ENCODE measurements around the gene HYOU1. TPM values are rescaled to one million over a fixed set of nuclear protein-coding genes. Genes with fewer than 3 reads are reported as not detected.

The HYOU1 gene
- total RNA-seq, 4 donors from 2014 or later: 36.1 to 57.5 (median 52.7) TPM

DNA sequence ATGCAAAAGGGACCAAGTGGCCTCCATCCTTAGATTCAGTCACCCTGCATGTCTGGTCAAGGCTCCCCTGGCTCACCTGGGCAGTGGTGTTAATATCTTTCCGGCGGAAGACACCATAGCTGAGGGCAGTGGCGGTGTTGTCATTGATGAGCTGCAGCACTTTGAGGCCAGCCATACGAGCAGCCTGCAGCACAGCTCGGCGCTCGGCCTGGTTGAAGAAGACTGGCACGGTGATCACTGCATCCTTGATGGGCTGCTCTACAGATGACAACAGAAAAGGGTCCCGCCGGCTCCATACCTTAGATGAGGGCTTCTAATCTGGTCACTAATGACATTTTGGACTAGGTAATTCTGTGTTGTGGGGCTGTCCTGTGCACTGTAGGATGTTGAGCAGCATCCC, 2.6 kb downstream of the HYOU1 start:
- intact Hi-C loops (cut with DNase I): no loop called here
- Histone ChIP-seq H3K27ac (replicated peaks in 1 of 4) (no peak overlapping the region), H3K36me3 (peaks cover 46 to 60% (median 58%) of the 10 kb centered on the region in 4 donors), H3K4me1 (peaks cover 13 to 30% (median 25%) of the 10 kb centered on the region in 4 donors), H3K27me3 (no peaks in the 10 kb centered on the region), H3K9me3 (no peaks in the 10 kb centered on the region), H3K4me3 (no peak overlapping the region)
- no peak for DNase-seq (ENCODE audit: extremely low spot score)
- 94% methylated on average over 8 of the region's 10 CpGs for WGBS
- no peak for TF ChIP-seq POLR2A (IDR thresholded peaks at IDR 0.05; ENCODE audit: low read depth)
- no peak for TF ChIP-seq POLR2AphosphoS5 (IDR thresholded peaks at IDR 0.05)
- no peak for TF ChIP-seq EP300 (IDR thresholded peaks at IDR 0.05)
- TF ChIP-seq, protein P1, sequence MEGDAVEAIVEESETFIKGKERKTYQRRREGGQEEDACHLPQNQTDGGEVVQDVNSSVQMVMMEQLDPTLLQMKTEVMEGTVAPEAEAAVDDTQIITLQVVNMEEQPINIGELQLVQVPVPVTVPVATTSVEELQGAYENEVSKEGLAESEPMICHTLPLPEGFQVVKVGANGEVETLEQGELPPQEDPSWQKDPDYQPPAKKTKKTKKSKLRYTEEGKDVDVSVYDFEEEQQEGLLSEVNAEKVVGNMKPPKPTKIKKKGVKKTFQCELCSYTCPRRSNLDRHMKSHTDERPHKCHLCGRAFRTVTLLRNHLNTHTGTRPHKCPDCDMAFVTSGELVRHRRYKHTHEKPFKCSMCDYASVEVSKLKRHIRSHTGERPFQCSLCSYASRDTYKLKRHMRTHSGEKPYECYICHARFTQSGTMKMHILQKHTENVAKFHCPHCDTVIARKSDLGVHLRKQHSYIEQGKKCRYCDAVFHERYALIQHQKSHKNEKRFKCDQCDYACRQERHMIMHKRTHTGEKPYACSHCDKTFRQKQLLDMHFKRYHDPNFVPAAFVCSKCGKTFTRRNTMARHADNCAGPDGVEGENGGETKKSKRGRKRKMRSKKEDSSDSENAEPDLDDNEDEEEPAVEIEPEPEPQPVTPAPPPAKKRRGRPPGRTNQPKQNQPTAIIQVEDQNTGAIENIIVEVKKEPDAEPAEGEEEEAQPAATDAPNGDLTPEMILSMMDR (IDR thresholded peaks at IDR 0.05): no peak

DNA sequence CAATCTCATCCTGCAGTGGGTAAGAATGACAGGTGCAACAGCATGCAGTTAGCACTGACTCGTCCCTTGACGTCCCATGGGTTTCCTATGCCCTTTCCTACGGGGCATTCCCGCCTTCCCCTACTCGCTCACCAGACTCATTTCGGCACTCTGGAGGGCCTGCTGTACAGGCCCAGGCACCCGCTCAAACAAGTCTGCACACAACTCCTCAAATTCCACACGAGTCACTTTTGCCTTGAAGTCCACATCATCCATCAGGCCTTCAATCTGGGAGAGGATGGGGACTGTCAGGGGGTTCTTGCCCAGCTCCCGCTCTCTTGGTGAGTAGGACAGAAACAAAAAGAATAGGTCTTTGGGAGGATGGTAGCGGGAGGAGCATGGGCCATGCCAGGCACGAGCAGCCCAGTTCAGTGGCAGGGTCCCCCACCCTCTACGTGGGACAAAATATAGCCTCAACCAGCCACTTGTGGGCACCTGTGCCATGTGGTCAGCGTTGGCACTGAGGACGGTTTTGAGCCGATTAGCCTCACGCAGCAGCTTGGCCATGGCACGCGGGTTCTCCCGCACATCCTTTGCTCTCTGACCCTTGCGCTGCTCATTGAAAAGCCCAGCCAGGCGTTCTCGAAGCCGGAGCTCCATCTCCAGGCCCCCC, 4.7 kb downstream of the HYOU1 start:
- peaks cover 7 to 20% (median 15%) of the 10 kb centered on the region in 4 donors for H3K4me1 ChIP-seq
- H3K27ac ChIP-seq (replicated peaks in 1 of 4): no peak overlapping the region
- no peak for DNase-seq (ENCODE audit: extremely low spot score)
- 92% methylated on average over 21 of the region's 23 CpGs for WGBS
- no peak for TF ChIP-seq EP300 (IDR thresholded peaks at IDR 0.05)
- no peak for TF ChIP-seq POLR2A (IDR thresholded peaks at IDR 0.05; ENCODE audit: low read depth)
- no peak overlapping the region for H3K4me3 ChIP-seq
- H3K9me3 ChIP-seq: no peaks in the 10 kb centered on the region
- H3K27me3 ChIP-seq: no peaks in the 10 kb centered on the region
- peaks cover 67 to 82% (median 80%) of the 10 kb centered on the region in 4 donors for H3K36me3 ChIP-seq
- intact Hi-C loops (cut with DNase I): no loop called here

DNA sequence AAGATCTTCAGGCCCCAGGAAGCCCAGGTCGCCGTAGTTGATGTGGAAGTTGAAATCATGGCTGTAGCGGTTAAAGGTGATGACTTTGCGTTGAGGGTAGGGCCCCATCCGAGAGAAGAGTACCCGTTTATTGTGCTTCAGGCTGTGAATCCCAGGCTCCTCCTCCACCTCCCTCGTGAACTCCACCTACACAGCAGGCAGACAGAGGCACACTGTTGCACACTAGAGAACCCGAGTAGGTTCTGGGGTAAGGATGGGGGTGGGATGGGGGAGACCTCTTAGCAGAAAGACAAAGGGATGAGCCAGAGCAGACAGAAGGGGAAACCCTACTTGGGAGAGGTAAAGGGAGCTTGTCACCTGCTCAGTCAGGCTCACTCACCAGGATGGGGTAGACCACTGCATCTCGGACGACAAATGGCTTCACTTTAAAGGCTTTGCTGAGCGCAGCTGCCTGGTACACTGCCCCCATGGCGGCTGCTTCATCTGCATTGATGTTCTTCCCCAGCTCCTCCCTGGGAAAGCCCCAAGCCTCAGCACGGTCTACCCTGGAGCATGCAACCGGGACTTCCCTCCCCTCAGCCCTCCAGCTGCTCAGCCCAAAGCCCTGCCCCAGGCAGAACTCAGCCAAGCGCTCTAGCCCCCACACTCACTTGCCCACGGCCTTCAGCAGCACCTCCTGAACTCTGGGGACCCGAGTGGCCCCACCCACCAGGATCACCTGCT, 5.4 kb downstream of the HYOU1 start:
- intact Hi-C loops (cut with DNase I): no loop called here
- Histone ChIP-seq H3K27ac (replicated peaks in 1 of 4) (no peak overlapping the region), H3K9me3 (no peaks in the 10 kb centered on the region), H3K4me1 (peaks cover 7 to 20% (median 15%) of the 10 kb centered on the region in 4 donors), H3K4me3 (no peak overlapping the region), H3K27me3 (no peaks in the 10 kb centered on the region), H3K36me3 (peaks cover 72 to 89% (median 86%) of the 10 kb centered on the region in 4 donors)
- 89% methylated on average over 15 of the region's 17 CpGs for WGBS
- DNase-seq (ENCODE audit: extremely low spot score): no peak
- TF ChIP-seq POLR2AphosphoS5 (IDR thresholded peaks at IDR 0.05): no peak
- no peak for TF ChIP-seq EP300 (IDR thresholded peaks at IDR 0.05)
- TF ChIP-seq POLR2A (IDR thresholded peaks at IDR 0.05; ENCODE audit: low read depth): no peak

DNA sequence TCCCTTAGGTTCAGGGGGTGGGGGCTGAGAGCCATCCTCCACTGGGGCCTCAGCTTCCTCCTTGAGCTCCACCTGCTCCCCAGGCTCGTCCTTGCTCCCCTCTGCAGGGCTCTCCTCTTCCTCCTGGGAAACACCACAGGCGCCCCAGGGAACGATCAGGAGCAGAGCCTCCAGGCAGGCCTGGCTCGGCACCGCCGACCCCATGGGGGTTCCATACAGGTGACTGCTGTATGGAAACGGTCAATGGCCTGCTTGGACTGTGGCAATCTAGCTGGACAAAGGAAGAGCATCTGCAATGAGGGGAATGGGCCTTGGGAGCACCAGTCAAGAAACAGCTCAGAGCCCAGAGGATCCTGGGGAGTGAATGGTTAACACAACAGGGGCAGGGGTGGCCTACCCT, 7.9 kb downstream of the HYOU1 start:
- Histone ChIP-seq H3K4me1 (no peaks in the 10 kb centered on the region), H3K27me3 (no peaks in the 10 kb centered on the region), H3K4me3 (no peak overlapping the region), H3K9me3 (no peaks in the 10 kb centered on the region), H3K27ac (replicated peaks in 1 of 4) (no peak overlapping the region), H3K36me3 (peaks cover 72 to 98% (median 95%) of the 10 kb centered on the region in 4 donors)
- no peak for DNase-seq (ENCODE audit: extremely low spot score)
- WGBS: 97% methylated on average over 4 of the region's 7 CpGs
- TF ChIP-seq POLR2A (IDR thresholded peaks at IDR 0.05; ENCODE audit: low read depth) (no peak), POLR2AphosphoS5 (IDR thresholded peaks at IDR 0.05) (no peak), EP300 (IDR thresholded peaks at IDR 0.05) (no peak)
- TF ChIP-seq, protein P1 (IDR thresholded peaks at IDR 0.05): no peak
- intact Hi-C loops (cut with DNase I): no loop called here

DNA sequence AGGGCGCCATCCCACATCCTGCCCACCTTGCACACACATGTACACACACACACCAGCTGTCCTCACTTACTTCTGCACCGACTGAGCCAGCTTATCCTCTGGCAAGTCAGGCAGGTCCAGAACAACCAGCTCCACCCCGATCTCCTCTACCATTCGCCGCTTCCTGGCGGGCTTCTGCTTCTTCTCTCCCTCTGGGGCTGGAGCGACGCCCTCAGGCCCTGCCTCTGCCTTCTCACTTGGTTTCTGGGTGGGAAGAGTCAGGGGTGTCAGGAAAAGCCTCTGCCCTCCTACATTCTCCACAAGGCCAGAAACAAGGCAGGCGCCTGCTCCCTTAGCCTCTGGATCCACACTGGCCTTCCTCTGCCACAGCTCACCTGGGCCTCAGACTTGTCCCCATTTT, 8.4 kb downstream of the HYOU1 start:
- no peak for DNase-seq (ENCODE audit: extremely low spot score)
- H3K36me3 ChIP-seq: peaks cover 69 to 94% (median 91%) of the 10 kb centered on the region in 4 donors
- intact Hi-C loops (cut with DNase I): no loop called here
- no peak overlapping the region for H3K4me3 ChIP-seq
- no peaks in the 10 kb centered on the region for H3K4me1 ChIP-seq
- H3K9me3 ChIP-seq: no peaks in the 10 kb centered on the region
- H3K27me3 ChIP-seq: no peaks in the 10 kb centered on the region
- TF ChIP-seq, protein P1 (IDR thresholded peaks at IDR 0.05): no peak
- 98% methylated on average over 9 of the region's 9 CpGs for WGBS
- no peak overlapping the region for H3K27ac ChIP-seq (replicated peaks in 1 of 4)

All from esophagus muscularis mucosa (tissue), 4 donors.